MCF 10A (cell line): ENCODE results near the gene SH3BP5. TPM values are rescaled to one million over a fixed set of nuclear protein-coding genes. Genes with fewer than 3 reads are reported as not detected.

Experiments
- BruUV-seq: library from RNA; stranded (reverse); fragments of 400-500 nt; replicated peaks from 2 replicates; lab custom pipeline; 2021; lab: Mats Ljungman, UMichigan
- CTCF ChIA-PET: fragments of 300-600 bp; sonication (Branson Sonifier 250); formaldehyde crosslinking; extraction: SDS; loops from one replicate; lab custom pipeline; 2021; ENCODE audit warnings: antibody characterized with exemption, inconsistent platforms; lab: Yijun Ruan, JAX
- POLR2A ChIA-PET: fragments of 300-600, 350-650 bp; sonication (Branson Sonifier 250); formaldehyde crosslinking; extraction: SDS; loops from one replicate; lab custom pipeline; 2020; ENCODE audit warnings: antibody characterized with exemption, inconsistent platforms; lab: Yijun Ruan, JAX
- DNase-seq: peaks from one replicate; pipeline ENCODE4 v3.0.0-alpha.2; 2018; ENCODE audit not compliant: unreplicated experiment
- H3K27ac Mint-ChIP-seq: one replicate; pipeline ENCODE4 v1.8.0; 2022; ENCODE audit warnings: mild to moderate bottlenecking, low read depth, mixed read lengths; ENCODE audit not compliant: unreplicated experiment
- H3K27me3 Mint-ChIP-seq: one replicate; pipeline ENCODE4 v1.8.0; 2022; ENCODE audit warnings: mixed read lengths; ENCODE audit not compliant: insufficient read depth, unreplicated experiment
- H3K36me3 Mint-ChIP-seq: one replicate; pipeline ENCODE4 v1.8.0; 2022; ENCODE audit warnings: mild to moderate bottlenecking, moderate library complexity, mixed read lengths; ENCODE audit not compliant: insufficient read depth, unreplicated experiment
- H3K4me1 Mint-ChIP-seq: one replicate; pipeline ENCODE4 v1.8.0; 2022; ENCODE audit warnings: mixed read lengths; ENCODE audit not compliant: insufficient read depth, unreplicated experiment
- H3K4me3 Mint-ChIP-seq: one replicate; pipeline ENCODE4 v1.8.0; 2022; ENCODE audit warnings: mild to moderate bottlenecking, moderate library complexity, mixed read lengths; ENCODE audit not compliant: unreplicated experiment
- H3K9me3 Mint-ChIP-seq: one replicate; pipeline ENCODE4 v1.8.0; 2022; ENCODE audit warnings: mixed read lengths; ENCODE audit not compliant: unreplicated experiment
- CTCF ChIP-seq: fragments of 200-600 bp; IDR thresholded peaks from one replicate; pipeline ENCODE4 v1.8.0; 2022; ENCODE audit warnings: antibody characterized with exemption, mild to moderate bottlenecking; ENCODE audit not compliant: unreplicated experiment
- intact Hi-C: fragments of 100-400 bp; cut with micrococcal nuclease; formaldehyde crosslinking; loops from 2 replicates; pipeline ENCODE4 v1.14.1; 2022
- total RNA-seq: library from RNA; stranded (reverse); gene quantifications from 2 replicates; pipeline ENCODE4 v1.2.3, GENCODE V29; 2022

Gene SH3BP5
- total RNA-seq, 1 experiment from 2014 or later = 8.8 TPM

- no peak overlapping the region for H3K27ac Mint-ChIP-seq
- H3K4me3 Mint-ChIP-seq = no peak overlapping the region
- no peaks in the 10 kb centered on the region for H3K36me3 Mint-ChIP-seq
- ChIA-PET POLR2A (no interaction called here), CTCF (interaction anchor here (0.8 to 1.5 kb wide), 4 partner anchors 14 to 89 kb away, joined by 3 to 8 read pairs (median 4); partner anchors contain the start of gene SH3BP5)
- peaks cover 10% of the 10 kb centered on the region for H3K4me1 Mint-ChIP-seq
- no peak for TF ChIP-seq CTCF
- no peaks in the 10 kb centered on the region for H3K27me3 Mint-ChIP-seq
- no TSS peak for BruUV-seq
- H3K9me3 Mint-ChIP-seq = no peaks in the 10 kb centered on the region
- no peak for DNase-seq
- intact Hi-C loops = no loop called here
These were observed 40.5 kb downstream of the SH3BP5 start for GRCh38 chr3:15291589-15292541.

- BruUV-seq = no TSS peak
- H3K4me3 Mint-ChIP-seq = no peak overlapping the region
- H3K4me1 Mint-ChIP-seq = peaks cover 10% of the 10 kb centered on the region
- POLR2A ChIA-PET = no interaction called here
- CTCF ChIA-PET = interaction anchor here (0.6 to 1.5 kb wide), 6 partner anchors 13 to 88 kb away, joined by 3 to 8 read pairs (median 4); no protein-coding TSS in a partner anchor
- no peak for TF ChIP-seq CTCF
- H3K27me3 Mint-ChIP-seq = no peaks in the 10 kb centered on the region
- no peak for DNase-seq
- H3K36me3 Mint-ChIP-seq = no peaks in the 10 kb centered on the region
- H3K27ac Mint-ChIP-seq = no peak overlapping the region
- intact Hi-C loops = no loop called here
- no peaks in the 10 kb centered on the region for H3K9me3 Mint-ChIP-seq
These were observed 41.6 kb downstream of the SH3BP5 start for GRCh38 chr3:15290736-15291135.

- POLR2A ChIA-PET = interaction anchor here (1.3 to 3.6 kb wide), 3 partner anchors 11 to 21 kb away, joined by 3 to 19 read pairs (median 6); no protein-coding TSS in a partner anchor
- no peaks in the 10 kb centered on the region for H3K27me3 Mint-ChIP-seq
These were observed 42.7 kb downstream of the SH3BP5 start for GRCh38 chr3:15289661-15290060.

More at GRCh38 chr3:15289661-15290060, 42.7 kb downstream of the SH3BP5 start:
- Mint-ChIP-seq H3K36me3 (no peaks in the 10 kb centered on the region), H3K27ac (no peak overlapping the region), H3K4me3 (no peak overlapping the region), H3K9me3 (no peaks in the 10 kb centered on the region), H3K4me1 (peaks cover 11% of the 10 kb centered on the region)
- DNase-seq = no peak
- CTCF ChIA-PET = interaction anchor here (1.3 kb wide), 1 partner anchor 43 kb away, joined by 3 read pairs; no protein-coding TSS in a partner anchor
- TF ChIP-seq CTCF = no peak
- BruUV-seq = no TSS peak
- intact Hi-C loops = no loop called here
